SKM-1 treated with dmso at 0.1 percent for 144 hours (cell line): ENCODE results near the gene COA5.

Source experiments
- DNase-seq: peaks from one replicate; lab custom pipeline; 2025; ENCODE audit not compliant: unreplicated experiment; lab: John Stamatoyannopoulos, UW

Gene COA5

DNA sequence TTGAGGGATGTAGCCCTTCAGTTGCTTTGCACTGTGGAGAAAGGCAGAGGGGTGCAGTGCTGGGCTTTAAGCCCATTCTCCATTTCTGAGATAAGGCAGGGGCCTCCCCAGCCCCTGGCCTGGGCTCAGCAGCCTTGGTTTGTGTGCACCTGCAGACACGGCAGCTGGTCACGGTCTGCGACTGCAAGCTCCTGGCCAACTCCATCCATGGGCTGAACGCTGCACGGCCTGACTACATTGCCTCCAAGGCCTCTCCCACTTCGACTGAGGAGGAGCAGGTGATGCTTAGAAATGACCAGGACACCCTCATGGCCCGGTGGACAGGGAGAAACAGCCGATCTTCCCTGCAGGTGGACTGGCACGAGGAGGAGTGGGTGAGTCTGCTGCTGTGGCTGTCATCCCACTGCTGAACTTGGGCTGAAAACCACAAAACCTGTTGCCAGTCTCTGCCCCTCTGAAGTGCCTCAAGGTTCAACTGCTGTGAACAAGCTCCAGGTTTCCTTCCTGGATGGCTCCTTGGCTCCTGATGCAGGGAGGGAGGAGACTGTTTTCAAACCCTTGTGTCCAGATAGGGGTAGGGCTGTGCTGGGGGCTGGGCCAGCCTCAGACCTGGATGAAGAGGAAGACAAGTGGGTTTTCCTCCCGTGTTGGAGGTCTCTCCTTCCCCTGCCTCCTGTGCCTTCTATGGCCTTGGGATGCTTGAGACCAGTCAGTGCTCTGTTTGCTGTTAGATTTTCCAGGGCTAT is 54.0 kb downstream of the COA5 start:
- no peak for DNase-seq

DNA sequence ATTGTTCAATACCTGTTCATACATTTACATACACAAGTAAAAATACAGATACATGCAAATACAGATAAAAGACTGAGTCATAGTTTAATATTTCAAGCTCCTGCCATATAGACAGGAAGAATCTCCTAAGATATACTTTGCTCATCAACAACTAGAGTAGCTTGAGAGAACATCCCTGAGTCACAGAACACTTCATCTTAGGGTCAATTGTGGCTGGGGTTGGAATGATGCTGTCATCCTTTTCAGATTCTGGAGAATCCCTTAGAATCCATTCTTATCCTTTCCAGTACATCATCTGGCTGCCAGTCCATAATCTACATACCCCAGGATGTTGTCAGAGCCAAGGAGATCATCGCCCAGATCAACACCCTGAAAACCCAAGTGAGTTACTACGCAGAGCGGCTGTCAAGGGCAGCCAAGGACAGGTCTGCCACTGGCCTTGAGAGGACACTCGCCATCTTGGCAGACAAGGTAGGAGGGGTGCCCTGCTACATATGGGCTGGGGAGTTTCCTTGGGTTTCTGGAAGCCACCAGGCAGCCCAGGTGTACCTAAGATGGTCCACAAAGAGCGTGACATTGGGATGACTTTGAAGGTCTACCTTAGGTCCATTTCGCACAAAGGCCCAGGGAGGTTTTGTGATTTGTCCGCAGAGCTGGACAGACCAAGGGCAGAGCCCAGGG is 55.7 kb downstream of the COA5 start:
- DNase-seq: no peak

DNA sequence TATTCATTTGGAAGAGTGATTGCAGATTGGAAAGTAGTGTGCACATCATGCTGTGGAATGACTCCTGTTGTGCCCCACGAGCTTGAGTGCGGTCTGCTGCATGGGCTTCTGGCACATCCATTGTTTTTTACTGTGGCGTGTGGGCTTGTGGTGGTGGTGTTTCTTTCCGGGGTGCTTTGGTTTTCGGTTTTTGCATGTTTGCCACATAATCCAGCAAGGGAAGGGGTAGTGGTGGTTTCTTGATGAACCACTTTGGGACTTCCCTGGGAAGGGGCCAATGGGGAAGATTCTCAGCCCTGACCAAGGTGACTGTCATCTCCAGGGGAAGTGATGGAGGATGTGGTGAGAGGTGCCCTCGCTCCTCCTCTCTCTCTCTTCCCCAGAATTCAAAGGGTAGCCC is 57.0 kb downstream of the COA5 start:
- no peak for DNase-seq

DNA sequence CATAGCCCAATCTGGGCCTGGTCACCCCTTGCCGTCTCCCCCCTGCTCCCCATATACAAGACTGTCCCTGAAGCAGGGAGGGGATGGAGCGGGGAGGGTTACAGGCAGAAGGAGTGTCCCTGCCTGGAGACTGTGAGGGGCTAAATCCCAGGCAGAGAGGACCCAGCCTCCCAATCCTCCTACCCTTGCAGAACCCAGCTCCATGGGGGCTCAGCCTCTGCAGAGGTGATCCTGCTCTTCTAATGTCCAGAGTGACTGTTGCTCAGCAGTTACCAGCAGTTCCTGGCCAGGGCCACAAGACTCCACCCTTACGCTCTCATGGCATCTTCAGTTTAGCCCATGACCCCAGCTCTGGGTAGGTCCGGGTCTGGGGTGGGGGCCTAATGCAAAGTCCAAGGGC is 58.1 kb downstream of the COA5 start:
- no peak for DNase-seq
